HepG2 (cell line): ENCODE results near the gene BUD23. TPM values are rescaled to one million over a fixed set of nuclear protein-coding genes. Genes with fewer than 3 reads are reported as not detected.
A peak's percentile ranks its signal among the peaks of the same experiment; 100 is the strongest.

Experiments used
- GATA4 ChIP-seq: sonication (generic); IDR thresholded peaks from 2 replicates; pipeline ENCODE4 v1.6.1; 2016; ENCODE audit warnings: antibody characterized with exemption, low read depth, borderline replicate concordance
- GPBP1L1 ChIP-seq: sonication (generic); formaldehyde crosslinking; IDR thresholded peaks from 2 replicates; pipeline ENCODE4 v1.5.0; 2020; ENCODE audit warnings: mild to moderate bottlenecking, missing genetic modification reagents
- HCFC1 ChIP-seq: fragments of 150-350 bp; IDR thresholded peaks from 2 replicates; pipeline ENCODE4 v1.6.1; 2014; ENCODE audit warnings: low read depth, low read length
- HMGA1 ChIP-seq: sonication (generic); formaldehyde crosslinking; conservative IDR thresholded peaks from 2 replicates; pipeline ENCODE4 v1.4.0; 2020; ENCODE audit warnings: missing genetic modification reagents
- HNRNPL ChIP-seq: fragments of 200-400 bp; formaldehyde crosslinking; IDR thresholded peaks from 2 replicates; pipeline ENCODE4 v1.6.1; 2017; ENCODE audit warnings: mild to moderate bottlenecking, low read depth, low read length
- IRF2 ChIP-seq: IDR thresholded peaks from 2 replicates; pipeline ENCODE4 v1.6.1; 2018; ENCODE audit warnings: missing genetic modification reagents, missing compliant biosample characterization
- NCOA2 ChIP-seq: sonication (generic); formaldehyde crosslinking; IDR thresholded peaks from 2 replicates; pipeline ENCODE4 v1.8.0; 2022; ENCODE audit warnings: inconsistent platforms
- NFKBIZ ChIP-seq: IDR thresholded peaks from 2 replicates; pipeline ENCODE4 v1.6.1; 2018; ENCODE audit warnings: missing genetic modification reagents, missing compliant biosample characterization
- REXO4 ChIP-seq: sonication (generic); formaldehyde crosslinking; IDR thresholded peaks from 2 replicates; pipeline ENCODE4 v1.8.0; 2022; ENCODE audit warnings: missing genetic modification reagents, mild to moderate bottlenecking, borderline replicate concordance
- RNF2 ChIP-seq: fragments of 450-650 bp; conservative IDR thresholded peaks from 2 replicates; pipeline ENCODE4 v1.6.1; 2016; ENCODE audit warnings: low read depth
- SOX13 ChIP-seq, 3 experiments: fragments of 450-650 bp in 1 of 3; sonication (generic) in 1 of 3; formaldehyde crosslinking in 1 of 3; IDR thresholded peaks in 2 of 3; conservative IDR thresholded peaks in 1 of 3; 2 replicates each; pipeline versions ENCODE4 v1.5.0 to v1.6.1; 2016 to 2020; ENCODE audit warnings: antibody characterized with exemption in 1 of 3, mild to moderate bottlenecking in 1 of 3, missing compliant biosample characterization in 1 of 3, missing genetic modification reagents in 1 of 3, moderate library complexity in 1 of 3
- TFAP4 ChIP-seq: sonication (generic); IDR thresholded peaks from 2 replicates; pipeline ENCODE4 v1.6.1; 2016; ENCODE audit warnings: low read depth, borderline replicate concordance
- THAP7 ChIP-seq: sonication (generic); formaldehyde crosslinking; IDR thresholded peaks from 2 replicates; pipeline ENCODE4 v1.8.1; 2023; ENCODE audit warnings: mild to moderate bottlenecking, missing genetic modification reagents
- THYN1 ChIP-seq: sonication (generic); formaldehyde crosslinking; IDR thresholded peaks from 2 replicates; pipeline ENCODE4 v1.8.1; 2023; ENCODE audit warnings: low read depth, mild to moderate bottlenecking, moderate library complexity, missing genetic modification reagents, borderline replicate concordance
- ZBTB8A ChIP-seq: sonication (generic); formaldehyde crosslinking; IDR thresholded peaks from 2 replicates; pipeline ENCODE4 v1.4.0; 2020; ENCODE audit warnings: mild to moderate bottlenecking, low read depth, missing genetic modification reagents, borderline replicate concordance
- ZNF207 ChIP-seq: fragments of 450-650 bp; IDR thresholded peaks from 2 replicates; pipeline ENCODE4 v1.6.1; 2016; ENCODE audit warnings: antibody characterized with exemption, borderline replicate concordance
- ZNF264 ChIP-seq: sonication (generic); formaldehyde crosslinking; IDR thresholded peaks from 2 replicates; pipeline ENCODE4 v1.4.0; 2020; ENCODE audit warnings: missing genetic modification reagents
- ZNF274 ChIP-seq: sonication (generic); formaldehyde crosslinking; IDR thresholded peaks from 2 replicates; pipeline ENCODE4 v1.5.1; 2020; ENCODE audit warnings: mild to moderate bottlenecking, missing genetic modification reagents
- ZNF276 ChIP-seq: sonication (generic); formaldehyde crosslinking; IDR thresholded peaks from 2 replicates; pipeline ENCODE4 v1.4.0; 2020; ENCODE audit warnings: mild to moderate bottlenecking, low read depth, missing genetic modification reagents
- ZNF296 ChIP-seq: sonication (generic); formaldehyde crosslinking; conservative IDR thresholded peaks from 2 replicates; pipeline ENCODE4 v1.5.0; 2020; ENCODE audit warnings: mild to moderate bottlenecking, missing genetic modification reagents
- ZNF468 ChIP-seq: sonication (generic); formaldehyde crosslinking; IDR thresholded peaks from 2 replicates; pipeline ENCODE4 v1.8.0; 2022; ENCODE audit warnings: mild to moderate bottlenecking, moderate library complexity, missing genetic modification reagents
- ZNF564 ChIP-seq: sonication (generic); formaldehyde crosslinking; IDR thresholded peaks from 2 replicates; pipeline ENCODE4 v1.8.1; 2023; ENCODE audit warnings: mild to moderate bottlenecking, missing genetic modification reagents
- ZNF629 ChIP-seq: sonication (generic); formaldehyde crosslinking; conservative IDR thresholded peaks from 2 replicates; pipeline ENCODE4 v1.5.0; 2020; ENCODE audit warnings: missing genetic modification reagents
- ZNF720 ChIP-seq: sonication (generic); formaldehyde crosslinking; IDR thresholded peaks from 2 replicates; pipeline ENCODE4 v1.4.0; 2020; ENCODE audit warnings: missing genetic modification reagents
- ZNF839 ChIP-seq: sonication (generic); formaldehyde crosslinking; IDR thresholded peaks from 2 replicates; pipeline ENCODE4 v1.4.0; 2020; ENCODE audit warnings: missing genetic modification reagents, mild to moderate bottlenecking, borderline replicate concordance
- ZSCAN29 ChIP-seq: sonication (generic); formaldehyde crosslinking; conservative IDR thresholded peaks from 2 replicates; pipeline ENCODE4 v1.4.0; 2020; ENCODE audit warnings: mild to moderate bottlenecking, missing genetic modification reagents
- polyA plus RNA-seq, 8 experiments: library from polyadenylated mRNA; depleted of rRNA in 3 of 8; stranded (reverse) in 7 of 8; unstranded in 1 of 8; fragments of >200 nt; fragmentation: Illumina TruSeq in 4 of 8; extraction: Trizol in 4 of 8; gene quantifications; 2 replicates each; pipeline versions ENCODE4 v1.2.1 to v1.2.3, GENCODE V29; 2011 to 2016; ENCODE audit warnings: low read depth in 4 of 8, missing spikeins in 1 of 8, mixed read lengths in 1 of 8; ENCODE audit not compliant: insufficient read depth in 1 of 8
- total RNA-seq, 5 experiments: library from RNA; depleted of rRNA; stranded (reverse); fragments of >200 nt; fragmentation: Illumina TruSeq; extraction: Trizol; gene quantifications; 2 replicates each; pipeline ENCODE4 v1.2.3, GENCODE V29; 2016; ENCODE audit warnings: low read depth in 1 of 5

Gene BUD23
- total and polyA plus RNA-seq, 2 of the 13 experiments (the other 11 are each of a cell fraction or from before 2014, with no cell fraction given): 47.5 to 54.5 TPM

- TF ChIP-seq ZNF468: no peak
- no peak for TF ChIP-seq ZBTB8A (CRISPR knock-in tag)
- no peak for TF ChIP-seq SOX13 (IDR thresholded peaks at IDR 0.05)
- no peak; a peak in 1 of 4 replicates for TF ChIP-seq SOX13 (CRISPR knock-in tag; conservative IDR thresholded peaks at IDR 0.05 in 1 of 2, IDR thresholded peaks at IDR 0.05 in 1 of 2)
- no peak for TF ChIP-seq ZNF564 (CRISPR knock-in tag)
- no peak for TF ChIP-seq ZSCAN29 (CRISPR knock-in tag)
- no peak for TF ChIP-seq RNF2
- no peak for TF ChIP-seq ZNF720
- TF ChIP-seq HCFC1: no peak
- TF ChIP-seq ZNF276 (CRISPR knock-in tag): no peak
- no peak for TF ChIP-seq TFAP4
- TF ChIP-seq THAP7 (CRISPR knock-in tag): no peak
- TF ChIP-seq NFKBIZ (CRISPR knock-in tag): no peak
- 0 out of 2 replicates have a peak, but pooled peaks have one; percentile 45 for TF ChIP-seq HNRNPL
- no peak for TF ChIP-seq ZNF629 (CRISPR knock-in tag)
- no peak for TF ChIP-seq ZNF274
- no peak for TF ChIP-seq GATA4
- no peak for TF ChIP-seq GPBP1L1 (CRISPR knock-in tag)
- TF ChIP-seq HMGA1 (CRISPR knock-in tag): no peak
- no peak for TF ChIP-seq NCOA2 (CRISPR knock-in tag)
- no peak for TF ChIP-seq REXO4 (CRISPR knock-in tag)
- no peak for TF ChIP-seq THYN1 (CRISPR knock-in tag)
- peak; percentile 69 for TF ChIP-seq IRF2
- no peak for TF ChIP-seq ZNF207
- TF ChIP-seq ZNF296: no peak
- TF ChIP-seq ZNF264 (CRISPR knock-in tag): no peak
- no peak for TF ChIP-seq ZNF839 (CRISPR knock-in tag)
These were observed 51.5 kb downstream of the BUD23 start (continued) for GRCh38 chr7:73734619-73735527.
